ENCODE measurements around the gene SUGCT.
"Not testable (repeated sequence)": the region's sequence is repeated elsewhere in the genome, so short reads cannot be mapped to it uniquely, and the experiment has no call there.

The SUGCT gene

GRCh38 chr7:40644454-40645188 lies 509.8 kb downstream of the SUGCT start:
- FAIRE-seq, result no peak

GRCh38 chr7:40645197-40645596 lies 510.4 kb downstream of the SUGCT start:
- no peak for FAIRE-seq

- FAIRE-seq, result no peak
Measured at GRCh38 chr7:40646717-40647116, 511.9 kb downstream of the SUGCT start.

GRCh38 chr7:40647719-40648118 lies 512.9 kb downstream of the SUGCT start:
- no peak for FAIRE-seq

GRCh38 chr7:40649247-40649646 lies 514.4 kb downstream of the SUGCT start:
- FAIRE-seq, result no peak

- FAIRE-seq, result not testable (repeated sequence)
Measured at GRCh38 chr7:40650903-40651302, 516.1 kb downstream of the SUGCT start.

- no peak for FAIRE-seq
Measured at GRCh38 chr7:40654171-40654570, 519.4 kb downstream of the SUGCT start.

GRCh38 chr7:40655426-40655825 lies 520.6 kb downstream of the SUGCT start:
- FAIRE-seq, result no peak

- FAIRE-seq, result no peak
Measured at GRCh38 chr7:40656349-40656748, 521.5 kb downstream of the SUGCT start.

GRCh38 chr7:40658729-40659128 lies 523.9 kb downstream of the SUGCT start:
- FAIRE-seq, result no peak

- FAIRE-seq, result no peak
Measured at GRCh38 chr7:40659231-40659630, 524.4 kb downstream of the SUGCT start.

- no peak for FAIRE-seq
Measured at GRCh38 chr7:40673285-40673684, 538.5 kb downstream of the SUGCT start.

GRCh38 chr7:40674316-40674715 lies 539.5 kb downstream of the SUGCT start:
- FAIRE-seq, result no peak

GRCh38 chr7:40675741-40676140 lies 540.9 kb downstream of the SUGCT start:
- no peak for FAIRE-seq

GRCh38 chr7:40676221-40676620 lies 541.4 kb downstream of the SUGCT start:
- FAIRE-seq, result no peak

- no peak for FAIRE-seq
Measured at GRCh38 chr7:40680657-40681056, 545.9 kb downstream of the SUGCT start.

GRCh38 chr7:40682696-40683095 lies 547.9 kb downstream of the SUGCT start:
- no peak for FAIRE-seq

- no peak for FAIRE-seq
Measured at GRCh38 chr7:40694026-40694809, 559.4 kb downstream of the SUGCT start.

- no peak for FAIRE-seq
Measured at GRCh38 chr7:40694991-40695390, 560.2 kb downstream of the SUGCT start.

GRCh38 chr7:40697653-40698052 lies 562.8 kb downstream of the SUGCT start:
- no peak for FAIRE-seq

GRCh38 chr7:40698214-40698920 lies 563.6 kb downstream of the SUGCT start:
- FAIRE-seq, result no peak

- no peak for FAIRE-seq
Measured at GRCh38 chr7:40698921-40699260, 564.1 kb downstream of the SUGCT start.

GRCh38 chr7:40700653-40701421 lies 566.0 kb downstream of the SUGCT start:
- FAIRE-seq, result no peak
